ENCODE measurements around the gene OR51I2.

Gene OR51I2, protein sequence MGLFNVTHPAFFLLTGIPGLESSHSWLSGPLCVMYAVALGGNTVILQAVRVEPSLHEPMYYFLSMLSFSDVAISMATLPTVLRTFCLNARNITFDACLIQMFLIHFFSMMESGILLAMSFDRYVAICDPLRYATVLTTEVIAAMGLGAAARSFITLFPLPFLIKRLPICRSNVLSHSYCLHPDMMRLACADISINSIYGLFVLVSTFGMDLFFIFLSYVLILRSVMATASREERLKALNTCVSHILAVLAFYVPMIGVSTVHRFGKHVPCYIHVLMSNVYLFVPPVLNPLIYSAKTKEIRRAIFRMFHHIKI

GRCh38 chr11:5449023-5449422 lies at the start of gene OR51I2:
Gene OR51I2 (plus strand): TSS chr11:5449323. CDS start chr11:5453489, 4,166 bp downstream.
- no peak for DNase-seq (ENCODE audit: low read depth)

GRCh38 chr11:5405173-5405572 lies 44.0 kb upstream of the OR51I2 start:
- DNase-seq (ENCODE audit: low read depth) = no peak

- DNase-seq (ENCODE audit: low read depth) = no peak
Measured at GRCh38 chr11:5420993-5421392, 28.1 kb upstream of the OR51I2 start.

DNA sequence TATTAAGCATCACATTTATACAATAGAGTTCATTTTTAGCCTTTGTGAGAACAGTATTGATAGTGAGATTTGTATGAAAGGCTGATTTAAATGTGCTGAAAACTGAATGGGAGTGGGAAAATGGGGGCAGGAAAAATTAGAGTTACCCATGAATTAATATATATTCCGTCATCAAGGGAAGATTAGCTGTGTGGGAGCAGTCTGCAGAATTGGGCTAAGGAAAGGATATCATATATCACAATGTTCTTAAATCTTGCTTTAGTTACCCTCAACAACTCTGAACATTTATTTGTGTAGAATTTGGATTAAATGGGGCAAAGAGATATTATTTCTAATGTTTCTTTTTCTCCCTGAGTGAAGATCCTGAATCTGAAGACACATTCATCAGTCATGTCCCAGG lies 27.3 kb upstream of the OR51I2 start, which contains the start of gene OR51Q1:
OR51Q1 (plus strand) TSS at position 301 of the 400 bp plus-strand sequence; CDS start at position 391, 90 bp downstream.
- DNase-seq (ENCODE audit: low read depth) = no peak

- no peak for DNase-seq (ENCODE audit: low read depth)
Measured at GRCh38 chr11:5423131-5423530, 26.0 kb upstream of the OR51I2 start.

- DNase-seq (ENCODE audit: low read depth) = no peak
Measured at GRCh38 chr11:5441414-5441813, 7.7 kb upstream of the OR51I2 start, which contains the start of gene OR51I1. Gene OR51I1 (minus strand): TSS chr11:5441514. CDS start chr11:5441514, 0 bp downstream.

DNA sequence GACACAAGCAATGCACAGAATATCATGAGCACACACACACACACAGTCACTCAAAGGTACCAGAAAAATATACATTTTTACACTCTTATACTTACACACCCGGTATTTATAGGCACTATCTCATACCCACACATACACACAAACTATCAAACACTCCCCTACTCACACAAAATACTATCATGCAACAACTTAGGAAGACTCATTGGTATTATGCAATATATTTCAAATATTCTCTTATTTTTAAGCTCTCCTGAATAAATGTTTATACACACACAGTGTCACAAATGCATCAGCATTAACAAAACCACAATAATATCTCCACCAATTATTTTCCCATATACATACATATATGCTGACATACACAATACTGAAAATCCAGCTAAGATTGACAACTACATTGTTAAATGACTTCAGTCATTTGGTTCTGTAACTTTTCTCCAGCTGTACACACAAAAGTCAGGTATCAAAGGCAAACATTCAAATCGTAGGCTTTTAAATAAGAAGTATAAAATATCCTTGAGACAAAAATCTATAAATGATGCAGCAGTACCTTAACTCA lies 5.2 kb upstream of the OR51I2 start:
- DNase-seq (ENCODE audit: low read depth) = no peak

DNA sequence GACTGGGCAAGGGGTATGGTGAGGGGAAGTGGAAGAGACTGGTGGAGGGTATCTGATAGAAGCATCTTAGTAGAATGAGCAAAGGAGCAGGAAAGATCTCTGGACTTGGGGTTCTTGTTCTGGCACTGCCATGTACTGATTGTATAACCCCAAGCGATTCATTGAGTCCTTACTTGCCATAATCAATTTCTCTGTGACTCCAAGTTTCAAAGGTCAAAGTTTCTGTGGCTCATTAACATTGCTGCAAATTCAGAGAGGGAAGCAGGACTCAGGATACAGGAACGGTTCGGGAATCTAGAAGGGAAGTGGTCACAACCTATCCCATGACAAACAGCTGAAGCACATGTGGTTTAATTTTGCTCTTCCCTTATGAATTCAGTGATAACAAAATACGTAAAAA lies 309 bp downstream of the OR51I2 start:
- DNase-seq (ENCODE audit: low read depth) = no peak

DNA sequence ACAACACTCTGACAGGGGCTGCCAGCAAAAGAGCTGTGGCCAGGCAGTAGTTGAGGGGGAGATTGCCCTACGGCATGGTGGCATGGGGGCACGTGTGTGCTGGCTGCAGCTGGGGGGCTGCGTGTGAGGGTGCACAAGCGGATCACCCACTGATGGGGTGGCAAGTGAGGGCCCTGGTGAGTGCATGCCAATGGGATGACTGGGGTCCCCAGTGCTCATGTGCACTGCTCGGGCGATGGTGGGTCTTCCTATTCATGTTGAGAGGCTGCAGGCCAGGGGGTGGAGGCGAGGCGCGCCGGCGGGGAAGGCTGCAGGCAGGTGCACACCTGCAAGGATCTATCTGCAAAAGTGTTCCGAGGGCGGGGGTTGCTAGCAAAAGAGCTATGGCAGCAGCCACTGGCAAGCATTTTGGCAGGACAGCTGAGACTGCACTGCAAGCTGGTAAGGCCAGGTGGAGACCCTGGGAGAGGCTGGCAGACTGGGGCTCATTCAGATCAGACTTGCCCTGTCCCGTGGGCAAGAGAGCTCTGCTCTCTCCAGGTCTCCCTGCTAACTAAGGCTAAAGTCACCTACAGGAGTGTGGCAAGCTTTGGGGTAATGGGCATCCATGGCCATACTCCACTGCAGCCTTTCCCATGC lies 12.0 kb downstream of the OR51I2 start:
- no peak for DNase-seq (ENCODE audit: low read depth)

- DNase-seq (ENCODE audit: low read depth) = no peak
Measured at GRCh38 chr11:5467527-5467926, 18.4 kb downstream of the OR51I2 start.

- DNase-seq (ENCODE audit: low read depth) = no peak
Measured at GRCh38 chr11:5473921-5474320, 24.8 kb downstream of the OR51I2 start.

- peak; percentile 59 for DNase-seq (ENCODE audit: low read depth)
Measured at GRCh38 chr11:5476186-5476819, 27.2 kb downstream of the OR51I2 start.

DNA sequence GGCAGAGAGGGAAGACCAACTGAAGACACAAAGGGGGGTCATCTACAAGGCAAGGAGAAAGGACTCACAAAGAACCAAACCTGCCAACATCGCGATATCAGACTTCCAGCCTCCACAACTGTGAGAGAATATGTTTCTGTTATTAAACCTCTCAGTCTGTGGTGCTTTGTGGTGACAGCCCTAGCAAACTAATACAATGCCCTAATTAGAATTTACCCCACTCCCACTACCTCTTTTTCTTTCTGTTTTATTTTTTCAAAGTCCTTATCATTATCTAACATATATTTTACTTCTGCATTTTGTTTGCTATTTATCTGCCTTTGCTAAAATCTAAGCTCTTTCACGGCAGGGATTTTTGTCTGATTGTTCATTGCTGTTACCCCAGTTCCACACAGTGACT lies 36.9 kb downstream of the OR51I2 start:
- DNase-seq (ENCODE audit: low read depth) = no peak

GRCh38 chr11:5486421-5486820 lies 37.3 kb downstream of the OR51I2 start:
- no peak for DNase-seq (ENCODE audit: low read depth)

DNA sequence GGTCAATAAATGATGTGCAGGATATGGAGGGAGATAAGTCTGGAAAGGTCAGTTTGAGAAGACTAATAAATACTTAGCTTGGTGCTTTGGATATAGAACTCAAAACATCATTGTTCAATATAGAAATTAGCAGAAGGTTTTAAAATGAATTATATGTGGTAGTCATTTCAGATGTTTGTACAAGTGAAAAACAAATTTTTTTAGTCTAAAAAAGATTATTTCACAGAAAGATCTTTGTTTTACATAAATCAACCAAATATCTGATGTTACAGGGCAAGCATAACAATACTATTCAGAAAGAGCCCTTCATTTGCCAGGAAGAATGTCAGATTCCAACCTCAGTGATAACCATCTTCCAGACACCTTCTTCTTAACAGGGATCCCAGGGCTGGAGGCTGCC lies 39.3 kb downstream of the OR51I2 start, which contains the start of gene OR52D1:
OR52D1 (plus strand) TSS at position 301 of the 400 bp plus-strand sequence; CDS start at position 323, 22 bp downstream.
- no peak for DNase-seq (ENCODE audit: low read depth)

DNA sequence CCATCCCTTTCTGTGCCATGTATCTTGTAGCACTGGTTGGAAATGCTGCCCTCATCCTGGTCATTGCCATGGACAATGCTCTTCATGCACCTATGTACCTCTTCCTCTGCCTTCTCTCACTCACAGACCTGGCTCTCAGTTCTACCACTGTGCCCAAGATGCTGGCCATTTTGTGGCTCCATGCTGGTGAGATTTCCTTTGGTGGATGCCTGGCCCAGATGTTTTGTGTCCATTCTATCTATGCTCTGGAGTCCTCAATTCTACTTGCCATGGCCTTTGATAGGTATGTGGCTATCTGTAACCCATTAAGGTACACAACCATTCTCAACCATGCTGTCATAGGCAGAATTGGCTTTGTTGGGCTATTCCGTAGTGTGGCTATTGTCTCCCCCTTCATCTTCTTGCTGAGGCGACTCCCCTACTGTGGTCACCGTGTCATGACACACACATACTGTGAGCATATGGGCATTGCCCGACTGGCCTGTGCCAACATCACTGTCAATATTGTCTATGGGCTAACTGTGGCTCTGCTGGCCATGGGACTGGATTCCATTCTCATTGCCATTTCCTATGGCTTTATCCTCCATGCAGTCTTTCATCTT lies 39.8 kb downstream of the OR51I2 start:
- no peak for DNase-seq (ENCODE audit: low read depth)

GRCh38 chr11:5489576-5490357 lies 40.6 kb downstream of the OR51I2 start:
- DNase-seq (ENCODE audit: low read depth) = peak; percentile 5

DNA sequence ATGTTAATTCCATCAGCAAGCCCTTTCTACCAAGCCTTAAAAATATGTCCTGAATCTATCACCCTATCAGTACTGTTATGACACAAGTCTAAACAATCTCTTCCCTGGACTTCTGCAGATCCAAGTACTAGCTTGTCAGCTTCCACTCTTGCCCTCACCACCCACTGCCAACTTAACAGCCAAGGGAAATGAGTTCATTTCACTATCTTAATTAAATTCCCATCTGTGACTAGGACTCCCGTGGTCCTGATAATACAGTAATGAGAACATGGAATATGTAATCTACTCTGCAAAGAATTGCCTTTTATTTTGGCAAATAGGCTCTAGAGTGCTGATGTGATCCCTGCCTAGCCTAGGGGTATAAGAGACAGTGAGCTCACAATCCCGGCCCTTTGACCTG lies 50.5 kb downstream of the OR51I2 start:
- no peak for DNase-seq (ENCODE audit: low read depth)

DNA sequence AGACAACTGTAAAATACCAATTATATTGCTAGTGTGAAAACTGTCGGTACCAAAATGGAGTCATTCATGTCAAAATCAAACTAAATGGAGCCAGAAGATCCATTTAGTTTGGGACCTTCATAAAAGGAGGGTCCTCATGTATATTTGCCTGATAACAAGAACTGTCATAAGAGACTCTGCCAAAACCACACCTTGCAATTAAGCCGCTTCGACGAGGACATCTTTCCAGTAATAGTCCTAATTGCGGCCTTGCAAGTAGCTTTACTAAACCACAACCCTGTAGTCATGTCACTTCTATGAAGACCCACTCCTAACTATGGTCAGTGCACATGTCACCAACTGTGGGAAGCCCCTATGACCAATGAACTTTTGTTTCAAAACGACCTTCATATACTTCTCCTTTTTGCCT lies 51.3 kb downstream of the OR51I2 start:
- DNase-seq (ENCODE audit: low read depth) = no peak

GRCh38 chr11:5504403-5504921 lies 55.3 kb downstream of the OR51I2 start:
- DNase-seq (ENCODE audit: low read depth) = no peak

Data from EH (cell line).